Epidermal melanocyte (primary cell): Measurements from ENCODE around the gene USP6NL.

Experiments used
- DNase-seq: peaks from one replicate; pipeline ENCODE4 v3.0.0; 2011; ENCODE audit warnings: low spot score; ENCODE audit not compliant: insufficient read length

Gene USP6NL

GRCh38 chr10:11594589-11595394, 16.7 kb downstream of the USP6NL start:
- no peak for DNase-seq

- DNase-seq = no peak
Observed at GRCh38 chr10:11593612-11594011, 17.8 kb downstream of the USP6NL start.

GRCh38 chr10:11589738-11590137, 21.7 kb downstream of the USP6NL start:
- no peak for DNase-seq

- DNase-seq = no peak
Observed at GRCh38 chr10:11588873-11589574, 22.4 kb downstream of the USP6NL start.

- DNase-seq = no peak
Observed at GRCh38 chr10:11587722-11588259, 23.7 kb downstream of the USP6NL start.

- DNase-seq = no peak
Observed at GRCh38 chr10:11586170-11586569, 25.3 kb downstream of the USP6NL start.

- DNase-seq = no peak
Observed at GRCh38 chr10:11581213-11581612, 30.2 kb downstream of the USP6NL start.

- DNase-seq = no peak
Observed at GRCh38 chr10:11579885-11580284, 31.6 kb downstream of the USP6NL start.

- no peak for DNase-seq
Observed at GRCh38 chr10:11578802-11579255, 32.6 kb downstream of the USP6NL start.

GRCh38 chr10:11576092-11576809, 35.2 kb downstream of the USP6NL start:
- no peak for DNase-seq

GRCh38 chr10:11573497-11573896, 38.0 kb downstream of the USP6NL start:
- no peak for DNase-seq

- no peak for DNase-seq
Observed at GRCh38 chr10:11570751-11571150, 40.7 kb downstream of the USP6NL start.

- DNase-seq = no peak
Observed at GRCh38 chr10:11569471-11569870, 42.0 kb downstream of the USP6NL start.

- DNase-seq = no peak
Observed at GRCh38 chr10:11568578-11568977, 42.9 kb downstream of the USP6NL start.

- no peak for DNase-seq
Observed at GRCh38 chr10:11564741-11565140, 46.7 kb downstream of the USP6NL start.

GRCh38 chr10:11563936-11564335, 47.5 kb downstream of the USP6NL start:
- no peak for DNase-seq

- DNase-seq = no peak
Observed at GRCh38 chr10:11562888-11563287, 48.6 kb downstream of the USP6NL start.

- no peak for DNase-seq
Observed at GRCh38 chr10:11560076-11560709, 51.3 kb downstream of the USP6NL start.

GRCh38 chr10:11557967-11558366, 53.5 kb downstream of the USP6NL start:
- no peak for DNase-seq

- no peak for DNase-seq
Observed at GRCh38 chr10:11557513-11557912, 53.9 kb downstream of the USP6NL start.

GRCh38 chr10:11555556-11555955, 55.9 kb downstream of the USP6NL start:
- no peak for DNase-seq
